Measurements from ENCODE around the gene CRYM.

- TF ChIP-seq MAX (IDR thresholded peaks at IDR 0.05) (no peak), HNF4A (conservative IDR thresholded peaks at IDR 0.05) (no peak), CTCF (IDR thresholded peaks at IDR 0.05; ENCODE audit: low read depth, low read length, missing input control) (no peak), ATF3 (IDR thresholded peaks at IDR 0.05) (no peak), JUND (IDR thresholded peaks at IDR 0.05) (no peak), FOXA1 (IDR thresholded peaks at IDR 0.05) (no peak), RAD21 (IDR thresholded peaks at IDR 0.05) (no peak), RXRA (IDR thresholded peaks at IDR 0.05) (no peak), GABPA (IDR thresholded peaks at IDR 0.05 in 1 of 2, conservative IDR thresholded peaks at IDR 0.05 in 1 of 2) (no peak), FOXA2 (IDR thresholded peaks at IDR 0.05) (no peak), YY1 (IDR thresholded peaks at IDR 0.05) (no peak)
These were observed 59.9 kb downstream of the CRYM start for GRCh38 chr16:21218153-21218552.

Data from liver (tissue), 3 donors.